K562 (cell line): ENCODE results near the gene INCA1. TPM values are rescaled to one million over a fixed set of nuclear protein-coding genes. Genes with fewer than 3 reads are reported as not detected.

Experiments used
- ATAC-seq: fragments of 200-7000 bp; cut with Tn5 transposase; 3 replicates; pipeline ENCODE4 v1.9.1; 2020; ENCODE audit warnings: moderate library complexity
- BruUV-seq: library from RNA; stranded (reverse); fragments of 400-500 nt; replicated peaks from 2 replicates; lab custom pipeline; 2021; lab: Mats Ljungman, UMichigan
- CTCF ChIA-PET: fragments of 300-600 bp; formaldehyde crosslinking; extraction: SDS; loops from one replicate; lab custom pipeline; 2021; ENCODE audit warnings: low intra/inter-chr PET ratio; lab: Yijun Ruan, JAX
- POLR2A ChIA-PET: fragments of 300-600, 350-650 bp; sonication (Branson Sonifier 250); formaldehyde crosslinking; extraction: SDS; loops from one replicate; lab custom pipeline; 2021; ENCODE audit warnings: antibody characterized with exemption, inconsistent platforms; lab: Yijun Ruan, JAX
- DNase-seq, 4 experiments: peaks; one replicate each; pipeline versions ENCODE4 v3.0.0 to v3.0.0-alpha.2; 2011 to 2018; ENCODE audit warnings: low spot score in 3 of 4, mixed read lengths in 3 of 4; ENCODE audit errors: extremely low read depth in 1 of 4
- FAIRE-seq: peaks from 2 replicates; lab custom pipeline; 2011; peaks lifted over from hg19 to GRCh38; lab: Jason Lieb, UNC
- H2AFZ ChIP-seq: 2 replicates; pipeline ENCODE4 v1.6.0; 2011; ENCODE audit warnings: low read depth, low read length, control low read depth, inconsistent platforms
- H3K27ac ChIP-seq: fragments of 200-600 bp; 3 replicates; pipeline ENCODE4 v1.8.0; 2011; ENCODE audit warnings: low read depth, mild to moderate bottlenecking, control low read depth, inconsistent platforms, low read length, moderate library complexity, mixed read lengths; ENCODE audit errors: extremely low read depth
- H3K27me3 ChIP-seq, 2 experiments: fragments of 300-600 bp in 1 of 2; 2 replicates in 1 of 2; 3 replicates in 1 of 2; pipeline versions ENCODE4 v1.6.0 to v1.8.0; 2011; ENCODE audit warnings: inconsistent platforms in 2 of 2, low read length in 2 of 2, mild to moderate bottlenecking in 1 of 2, mixed read lengths in 1 of 2, moderate library complexity in 1 of 2; ENCODE audit not compliant: control insufficient read depth in 2 of 2, insufficient read depth in 2 of 2
- H3K36me3 ChIP-seq: fragments of 300-600 bp; 3 replicates; pipeline ENCODE4 v1.8.0; 2011; ENCODE audit warnings: mild to moderate bottlenecking, low read length, inconsistent platforms; ENCODE audit not compliant: control insufficient read depth, insufficient read depth
- H3K4me1 ChIP-seq, 2 experiments: fragments of 200-600 bp in 1 of 2; replicated peaks in 1 of 2; 2 replicates in 1 of 2; 3 replicates in 1 of 2; pipeline versions ENCODE4 v1.5.1 to v1.8.0; 2011; ENCODE audit warnings: inconsistent platforms in 2 of 2, low read length in 2 of 2, mild to moderate bottlenecking in 1 of 2, mixed read lengths in 1 of 2, moderate library complexity in 1 of 2; ENCODE audit not compliant: control insufficient read depth in 2 of 2, insufficient read depth in 2 of 2
- H3K4me2 ChIP-seq: 2 replicates; pipeline ENCODE4 v1.6.1; 2011; ENCODE audit warnings: low read length, control low read depth, inconsistent platforms, mixed read lengths; ENCODE audit not compliant: insufficient read depth
- H3K4me3 ChIP-seq: fragments of 200-600 bp; sonication (generic), shearing (Covaris generic); 2 replicates; pipeline ENCODE4 v1.5.1; 2016; ENCODE audit warnings: control low read depth, inconsistent platforms
- H3K79me2 ChIP-seq: fragments of 200-600 bp; 3 replicates; pipeline ENCODE4 v1.8.0; 2011; ENCODE audit warnings: low read length, inconsistent platforms; ENCODE audit not compliant: control insufficient read depth, insufficient read depth
- H3K9ac ChIP-seq, 2 experiments: 2 replicates each; pipeline versions ENCODE4 v1.6.0 to v1.6.1; 2011; ENCODE audit warnings: low read depth in 2 of 2, low read length in 2 of 2, control low read depth in 1 of 2, inconsistent platforms in 1 of 2, mild to moderate bottlenecking in 1 of 2, mixed read lengths in 1 of 2; ENCODE audit not compliant: insufficient read depth in 1 of 2
- H3K9me1 ChIP-seq: one replicate; pipeline ENCODE4 v1.6.0; 2011; ENCODE audit warnings: inconsistent platforms, mild to moderate bottlenecking, low read length, moderate library complexity; ENCODE audit not compliant: control insufficient read depth, insufficient read depth
- H3K9me3 ChIP-seq: replicated peaks from 2 replicates; pipeline ENCODE4 v1.5.1; 2011; ENCODE audit warnings: low read depth, low read length, inconsistent platforms; ENCODE audit not compliant: control insufficient read depth, insufficient read depth
- H4K20me1 ChIP-seq: replicated peaks from 2 replicates; pipeline ENCODE4 v1.6.1; 2011; ENCODE audit warnings: low read length, inconsistent platforms, mixed read lengths; ENCODE audit not compliant: control insufficient read depth, insufficient read depth
- E2F8 ChIP-seq: fragments of 450-650 bp; IDR thresholded peaks from 2 replicates; pipeline ENCODE4 v1.7.1; 2018; ENCODE audit warnings: mild to moderate bottlenecking, low read depth; ENCODE audit not compliant: partially characterized antibody
- ESRRA ChIP-seq: fragments of 450-650 bp; IDR thresholded peaks from 2 replicates; pipeline ENCODE4 v1.6.1; 2014; ENCODE audit warnings: low read depth, mild to moderate bottlenecking, moderate library complexity, borderline replicate concordance
- IRF1 ChIP-seq: sonication (generic); formaldehyde crosslinking; IDR thresholded peaks from 2 replicates; pipeline ENCODE4 v1.8.0; 2022; ENCODE audit warnings: missing genetic modification reagents, mild to moderate bottlenecking, borderline replicate concordance
- MAX ChIP-seq: sonication (generic); formaldehyde crosslinking; IDR thresholded peaks from 2 replicates; pipeline ENCODE4 v1.9.0; 2022; ENCODE audit warnings: mild to moderate bottlenecking, missing genetic modification reagents
- NR3C1 ChIP-seq: sonication (generic); formaldehyde crosslinking; IDR thresholded peaks from 2 replicates; pipeline ENCODE4 v1.8.1; 2022; ENCODE audit warnings: missing genetic modification reagents
- PHTF2 ChIP-seq: fragments of 250-450 bp; sonication (Bioruptor Pico); IDR thresholded peaks from 2 replicates; pipeline ENCODE4 v1.5.0; 2021; ENCODE audit warnings: mild to moderate bottlenecking
- POLR3G ChIP-seq: IDR thresholded peaks from 2 replicates; pipeline ENCODE4 v1.6.1; 2011; ENCODE audit not compliant: insufficient read length, insufficient replicate concordance; ENCODE audit errors: extremely low read depth
- PRMT5 ChIP-seq: sonication (generic); formaldehyde crosslinking; IDR thresholded peaks from 2 replicates; pipeline ENCODE4 v1.5.0; 2020; ENCODE audit warnings: missing genetic modification reagents
- SMARCB1 ChIP-seq: IDR thresholded peaks from 2 replicates; pipeline ENCODE4 v1.6.1; 2011; ENCODE audit warnings: improper control_type of control experiment, low read depth; ENCODE audit not compliant: insufficient read length
- THRA ChIP-seq: fragments of 450-650 bp; IDR thresholded peaks from 2 replicates; pipeline ENCODE4 v1.6.1; 2017; ENCODE audit warnings: mild to moderate bottlenecking, moderate library complexity
- U2AF1 ChIP-seq: fragments of 200-400 bp; formaldehyde crosslinking; optimal IDR thresholded peaks from 2 replicates; pipeline ENCODE3; 2017; ENCODE audit warnings: mild to moderate bottlenecking, low read depth, low read length, moderate library complexity
- WGBS: fragments of 100-300 bp; shearing (Covaris generic); methylation state at CpG from one replicate; pipeline ENCODE4 v1.1.6; 2016; ENCODE audit warnings: low coverage, mixed read lengths; ENCODE audit not compliant: insufficient coverage; ENCODE audit errors: missing lambda C conversion rate; 5-methylcytosine and 5-hydroxymethylcytosine counted together
- in situ Hi-C: fragments of 300-500 bp; cut with MboI; formaldehyde crosslinking; loops from 4 replicates; pipeline ENCODE4 v1.15.0; 2018; ENCODE audit warnings: inconsistent platforms, mixed read lengths
- intact Hi-C: fragments of 100-400 bp; cut with micrococcal nuclease; formaldehyde crosslinking; loops from 2 replicates; pipeline ENCODE4 v1.14.2; 2022
- polyA plus RNA-seq, 8 experiments: library from polyadenylated mRNA; depleted of rRNA in 4 of 8; stranded (reverse) in 5 of 8; unstranded in 3 of 8; fragments of >200 nt; fragmentation: Nextera tagmentation in 2 of 8; fragmentation: Illumina TruSeq in 1 of 8; extraction: Ambion mirVana in 2 of 8; extraction: Trizol in 1 of 8; gene quantifications; 2 replicates each; pipeline versions ENCODE4 v1.2.1 to v1.2.3, GENCODE V29; 2011 to 2014; ENCODE audit warnings: inconsistent platforms in 1 of 8, missing spikeins in 1 of 8
- total RNA-seq, 7 experiments: library from RNA; depleted of rRNA in 6 of 7; stranded (reverse); fragments of >200 nt in 6 of 7; fragmentation: Illumina TruSeq in 2 of 7; extraction: Trizol in 2 of 7; gene quantifications; 2 replicates each; pipeline versions ENCODE4 v1.2.1 to v1.2.3, GENCODE V29; 2011 to 2021; ENCODE audit warnings: low replicate concordance in 1 of 7

INCA1 gene
- total and polyA plus RNA-seq, 9 of the 15 experiments (the other 6 are each of a cell fraction or from before 2014, with no cell fraction given): 0.08 to 0.50 (median 0.13) TPM; not detected in 4

GRCh38 chr17:5002121-5002788 lies 4.9 kb upstream of the INCA1 start:
- CTCF ChIA-PET: no interaction called here
- 96% methylated on average over 11 of the region's 20 CpGs for WGBS
- no peaks in the 10 kb centered on the region for H3K27me3 ChIP-seq
- H3K79me2 ChIP-seq: peaks cover 16% of the 10 kb centered on the region
- H3K36me3 ChIP-seq: peaks cover 57% of the 10 kb centered on the region
- no peak overlapping the region for H2AFZ ChIP-seq
- no peak overlapping the region for H3K4me3 ChIP-seq
- FAIRE-seq (no peak), DNase-seq (no peak), ATAC-seq (no peak)
- POLR2A ChIA-PET: interaction anchor here (0.9 to 1.5 kb wide), 2 partner anchors 13 to 63 kb away, joined by 3 to 4 read pairs; partner anchors contain the start of gene SLC25A11
- no peaks in the 10 kb centered on the region for H3K9me1 ChIP-seq
- peaks cover 7 to 27% of the 10 kb centered on the region in 2 experiments; a peak in 3 of 5 replicates for H3K4me1 ChIP-seq
- no TSS peak for BruUV-seq
- in situ Hi-C loops (no loop called here), intact Hi-C loops (no loop called here)
- no peaks in the 10 kb centered on the region for H3K9me3 ChIP-seq
- TF ChIP-seq PHTF2 (CRISPR knock-in tag) (no peak), ESRRA (no peak), E2F8 (no peak), POLR3G (no peak), MAX (CRISPR knock-in tag) (no peak), PRMT5 (CRISPR knock-in tag) (no peak), THRA (no peak), NR3C1 (CRISPR knock-in tag) (no peak), IRF1 (CRISPR knock-in tag) (no peak), SMARCB1 (no peak), U2AF1 (no peak)
- H3K4me2 ChIP-seq: no peak overlapping the region
- H3K27ac ChIP-seq: no peak overlapping the region
- H3K9ac ChIP-seq: no peak overlapping the region
- H4K20me1 ChIP-seq: no peaks in the 10 kb centered on the region
